Effector CD8-positive, alpha-beta T cell (primary cell): Measurements from ENCODE around the gene RTN4RL1.

ENCODE experiments used
- DNase-seq: peaks from one replicate; lab custom pipeline; 2025; lab: John Stamatoyannopoulos, UW

RTN4RL1 gene

DNA sequence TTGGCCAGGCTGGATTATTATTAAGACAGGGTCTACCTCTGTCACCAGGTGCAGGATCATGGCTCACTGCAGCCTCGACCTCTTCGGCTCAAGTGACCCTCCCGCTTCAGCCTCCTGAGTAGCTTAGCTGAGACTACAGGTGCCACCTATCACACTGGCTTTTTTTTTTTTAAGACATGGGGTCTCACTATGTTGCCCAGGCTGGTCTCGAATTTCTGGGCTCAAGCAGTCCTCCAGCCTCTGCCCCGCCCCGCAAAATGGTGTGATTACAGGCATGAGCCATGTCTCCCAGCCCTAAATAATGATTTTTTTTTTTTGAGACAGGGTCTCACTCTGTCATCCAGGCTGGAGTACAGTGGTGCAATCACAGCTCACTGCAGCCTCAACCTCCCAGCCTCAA lies 22.5 kb upstream of the RTN4RL1 start:
- DNase-seq: no peak

DNA sequence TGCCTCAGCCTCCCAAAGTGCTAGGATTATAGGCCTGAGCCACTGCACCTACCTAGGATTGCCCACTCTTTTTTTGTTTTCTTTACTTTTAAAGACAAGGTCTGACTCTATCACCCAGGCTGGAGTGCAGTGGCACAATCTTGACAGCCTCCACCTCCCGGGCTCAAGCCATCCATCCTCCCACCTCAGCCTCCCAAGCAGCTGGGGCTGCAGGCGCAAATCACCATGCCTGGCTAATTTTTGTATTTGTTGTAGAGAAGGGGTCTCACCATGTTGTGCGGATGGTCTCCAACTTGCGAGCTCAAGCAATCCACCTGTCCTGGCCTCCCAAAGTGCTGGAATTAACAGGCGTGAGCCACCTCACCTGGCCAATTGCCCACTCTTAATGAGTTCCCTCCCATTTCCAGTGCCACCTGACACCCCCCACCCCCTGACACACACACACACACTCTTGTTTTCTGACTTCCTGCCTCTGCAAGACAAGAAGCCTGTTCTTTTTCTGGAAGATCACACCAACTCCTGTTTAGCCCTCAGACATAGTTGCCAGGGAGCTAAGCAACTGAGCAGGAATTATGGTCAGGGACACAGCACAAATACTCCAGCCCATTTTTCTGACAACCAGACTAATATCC lies 19.2 kb upstream of the RTN4RL1 start:
- no peak for DNase-seq

DNA sequence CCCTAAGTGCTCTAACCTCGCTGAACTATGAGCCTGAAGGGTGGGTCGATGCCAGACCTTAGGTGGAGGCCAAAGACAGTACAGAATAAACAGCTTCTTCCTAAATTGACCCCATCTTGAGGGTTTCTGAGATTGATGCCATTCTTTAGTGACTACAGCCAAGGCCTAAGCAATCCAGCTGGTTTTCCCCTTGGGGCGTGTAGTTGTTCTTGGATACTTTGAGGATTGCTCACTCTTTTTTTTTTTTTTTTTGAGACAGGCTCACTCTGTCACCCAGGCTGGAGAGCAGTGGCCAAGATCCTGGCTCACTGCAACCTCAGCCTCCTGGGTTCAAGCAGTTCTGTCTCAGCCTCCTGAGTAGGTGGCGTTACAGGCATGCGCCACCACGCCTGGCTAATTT lies 18.7 kb upstream of the RTN4RL1 start:
- DNase-seq: no peak

DNA sequence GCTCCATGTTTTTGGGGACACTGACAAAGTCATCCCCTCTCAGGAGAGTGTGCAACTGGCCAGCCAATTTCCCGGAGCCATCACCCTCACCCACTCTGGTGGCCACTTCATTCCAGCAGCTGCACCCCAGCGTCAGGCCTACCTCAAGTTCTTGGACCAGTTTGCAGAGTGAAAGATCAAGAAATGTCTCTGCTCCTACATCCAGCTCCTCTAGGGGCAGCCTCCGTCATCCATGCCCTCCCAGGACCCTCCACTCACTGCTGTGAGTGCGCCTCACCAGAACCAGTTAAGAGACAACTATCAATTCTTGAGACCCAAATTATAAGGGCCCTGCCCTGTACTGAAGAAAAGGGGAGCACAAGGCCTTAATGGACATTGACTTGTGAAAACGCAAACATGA lies 17.8 kb upstream of the RTN4RL1 start:
- no peak for DNase-seq

DNA sequence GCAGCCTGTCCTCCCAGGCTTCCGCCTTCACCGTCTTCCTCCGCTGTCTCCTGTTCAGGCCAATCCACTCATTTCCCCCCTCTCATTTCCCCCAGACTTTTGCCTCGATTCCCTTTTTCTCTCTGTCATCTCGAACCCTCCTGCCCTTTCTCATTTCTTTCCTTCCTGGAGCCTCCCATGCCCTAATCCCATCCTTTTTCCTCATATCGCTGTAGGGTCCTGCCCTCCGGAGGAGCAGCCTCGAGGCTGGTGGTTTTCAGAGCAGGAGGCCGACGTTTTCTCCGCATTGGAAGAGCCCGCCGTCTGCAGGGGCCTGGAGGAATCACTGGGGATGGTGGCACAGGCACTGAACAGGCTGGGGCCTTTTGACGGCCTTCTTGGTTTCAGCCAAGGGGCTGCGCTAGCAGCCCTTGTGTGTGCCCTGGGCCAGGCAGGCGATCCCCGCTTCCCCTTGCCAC lies 17.3 kb upstream of the RTN4RL1 start:
- no peak for DNase-seq

DNA sequence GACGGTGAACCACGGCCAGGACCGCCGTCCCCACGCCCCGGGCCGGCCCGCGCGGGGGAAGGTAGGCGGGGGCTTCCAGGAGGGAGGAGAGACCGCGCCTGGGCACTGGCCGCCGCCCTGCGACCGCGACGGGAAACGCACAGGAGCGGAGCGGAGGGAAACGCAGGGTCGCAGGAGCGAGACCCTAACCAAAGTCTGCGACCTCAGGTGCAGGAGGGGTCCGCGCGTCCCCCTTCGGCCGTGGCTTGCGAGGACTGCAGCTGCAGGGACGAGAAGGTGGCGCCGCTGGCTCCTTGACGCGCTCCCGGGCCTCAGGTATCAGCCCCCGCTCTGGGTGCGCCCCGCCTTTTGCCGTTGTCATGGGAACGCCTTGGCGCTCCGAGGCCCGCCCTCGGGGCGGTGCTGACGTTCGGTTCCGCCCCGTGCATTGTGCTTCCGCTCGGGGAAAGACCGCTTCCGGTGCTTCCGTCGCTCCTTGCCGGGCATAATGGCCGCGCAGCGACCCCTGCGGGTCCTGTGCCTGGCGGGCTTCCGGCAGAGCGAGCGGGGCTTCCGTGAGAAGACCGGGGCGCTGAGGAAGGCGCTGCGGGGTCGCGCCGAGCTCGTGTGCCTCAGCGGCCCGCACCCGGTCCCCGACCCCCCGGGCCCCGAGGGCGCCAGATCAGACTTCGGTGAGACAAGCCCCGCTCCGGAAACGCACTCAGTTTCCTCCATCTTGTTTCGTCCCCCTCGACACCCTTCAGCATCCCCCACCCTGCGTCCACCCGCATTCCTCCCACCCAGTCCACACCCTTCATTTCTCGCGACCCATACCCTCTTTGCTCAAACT lies 16.6 kb upstream of the RTN4RL1 start, which contains the start of gene OVCA2:
TSS of gene OVCA2 (plus strand) at position 462 of the 829 bp plus-strand sequence. CDS start at position 488, 26 bp downstream.
- DNase-seq: peak; percentile 97

DNA sequence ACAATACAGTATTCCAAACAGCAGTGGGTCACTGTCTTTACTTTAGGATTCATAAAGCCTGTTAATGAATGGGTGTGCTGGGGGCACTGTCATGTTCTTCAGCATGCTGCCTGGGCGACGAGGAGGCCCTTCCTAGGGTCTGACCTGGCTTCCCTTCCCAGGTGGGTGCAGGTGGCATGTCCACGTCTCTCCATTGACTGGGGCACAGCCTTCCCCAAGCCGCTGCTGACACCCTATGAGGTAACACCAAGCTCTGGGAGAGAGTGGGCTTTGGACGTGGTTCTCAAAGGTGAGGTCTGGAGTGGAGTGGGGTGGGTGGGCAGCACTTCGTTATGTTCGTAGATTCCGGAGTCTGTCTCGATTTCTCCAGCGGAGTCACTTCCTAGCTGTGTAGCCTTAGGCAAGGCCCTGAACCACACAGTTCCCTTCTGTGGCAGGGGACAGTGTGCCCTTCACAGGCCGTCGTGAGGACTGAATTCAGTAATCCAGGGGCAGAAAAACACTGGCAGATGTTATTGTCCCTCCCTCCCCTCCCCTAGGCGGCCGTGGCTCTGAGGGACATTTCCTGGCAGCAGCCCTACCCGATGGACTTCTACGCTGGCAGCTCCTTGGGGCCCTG lies 15.9 kb upstream of the RTN4RL1 start:
- DNase-seq: no peak

DNA sequence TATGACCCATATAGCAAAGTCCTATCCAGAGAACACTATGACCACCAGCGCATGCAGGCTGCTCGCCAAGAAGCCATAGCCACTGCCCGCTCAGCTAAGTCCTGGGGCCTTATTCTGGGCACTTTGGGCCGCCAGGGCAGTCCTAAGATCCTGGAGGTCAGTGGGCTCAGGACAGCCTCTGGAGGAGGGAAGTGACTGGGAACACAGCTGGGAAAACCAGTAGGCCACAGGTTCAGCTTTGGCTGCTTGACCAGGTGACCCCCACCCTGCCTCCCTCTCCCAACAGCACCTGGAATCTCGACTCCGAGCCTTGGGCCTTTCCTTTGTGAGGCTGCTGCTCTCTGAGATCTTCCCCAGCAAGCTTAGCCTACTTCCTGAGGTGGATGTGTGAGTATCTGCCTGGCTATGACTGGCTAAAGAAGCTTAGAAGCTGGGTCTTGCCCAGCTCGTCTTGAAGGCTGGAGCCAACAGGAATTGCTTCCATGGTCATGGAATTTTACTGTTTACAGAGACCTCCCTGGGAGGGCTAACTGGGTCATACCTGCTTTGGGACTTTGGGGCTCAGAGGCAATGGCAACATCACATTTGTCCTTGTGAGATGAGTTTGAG lies 15.2 kb upstream of the RTN4RL1 start:
- no peak for DNase-seq

DNA sequence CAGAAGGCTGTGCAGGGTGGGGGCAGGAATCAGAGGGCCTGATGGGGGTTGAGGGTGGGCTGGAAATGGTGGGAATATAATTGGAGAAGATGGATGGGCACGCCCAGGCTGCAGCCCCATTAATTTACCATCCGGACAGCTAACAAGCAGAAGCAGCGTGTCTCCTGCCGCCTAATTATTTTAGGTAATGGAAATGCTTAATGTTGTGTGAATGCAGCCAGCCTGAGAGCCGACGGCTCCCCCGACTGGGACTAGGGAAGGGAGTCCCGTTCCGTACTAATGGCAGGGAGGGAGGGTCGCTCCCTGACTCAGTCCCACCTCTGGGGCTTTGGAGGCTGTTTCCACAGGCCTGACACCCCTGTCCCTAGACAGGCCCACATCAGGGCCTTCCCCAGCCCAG lies 12.0 kb upstream of the RTN4RL1 start:
- no peak for DNase-seq

DNA sequence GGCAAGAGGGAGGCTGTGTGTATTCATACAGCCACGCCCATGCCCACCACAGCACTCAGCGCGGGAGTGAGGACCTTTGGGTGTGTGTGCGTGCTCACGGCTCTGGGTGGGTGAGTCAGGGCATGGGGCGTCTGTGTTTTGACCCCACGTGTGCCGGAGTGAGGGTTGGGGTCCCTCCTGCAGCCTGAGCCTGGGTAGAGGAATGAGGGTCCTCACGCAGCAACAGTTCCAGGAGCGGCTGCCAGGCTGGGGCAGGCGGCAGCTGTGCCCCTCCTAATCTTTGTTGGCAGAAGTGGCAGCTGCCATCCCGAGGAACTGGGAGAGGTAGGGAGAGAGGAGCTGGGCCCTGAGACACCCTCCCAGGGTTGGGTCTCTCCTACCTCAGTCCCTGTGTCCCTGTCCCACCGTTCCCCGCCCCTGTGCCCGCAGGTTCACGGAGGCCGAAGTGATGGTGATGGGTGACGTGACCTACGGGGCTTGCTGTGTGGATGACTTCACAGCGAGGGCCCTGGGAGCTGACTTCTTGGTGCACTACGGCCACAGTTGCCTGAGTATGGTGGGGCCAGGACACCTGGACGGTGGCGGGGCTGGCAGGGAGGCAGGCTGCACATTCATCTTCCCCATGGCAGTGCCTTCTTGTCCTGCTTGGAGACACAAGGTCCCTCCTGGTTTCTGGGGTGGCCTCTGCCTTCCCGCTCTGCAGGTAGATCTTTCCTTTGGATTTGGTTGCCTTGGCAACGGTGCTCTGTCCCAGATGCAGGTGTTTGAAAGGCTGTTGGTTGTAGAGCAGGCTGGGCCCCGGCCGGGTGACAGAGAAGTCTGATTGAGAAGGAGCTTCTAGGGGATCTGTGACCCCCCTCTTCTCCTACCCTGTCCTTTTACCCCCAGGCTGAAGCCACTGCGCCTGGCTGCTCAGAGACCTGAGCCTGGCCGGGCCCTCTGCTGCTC lies 10.7 kb upstream of the RTN4RL1 start:
- DNase-seq: no peak

DNA sequence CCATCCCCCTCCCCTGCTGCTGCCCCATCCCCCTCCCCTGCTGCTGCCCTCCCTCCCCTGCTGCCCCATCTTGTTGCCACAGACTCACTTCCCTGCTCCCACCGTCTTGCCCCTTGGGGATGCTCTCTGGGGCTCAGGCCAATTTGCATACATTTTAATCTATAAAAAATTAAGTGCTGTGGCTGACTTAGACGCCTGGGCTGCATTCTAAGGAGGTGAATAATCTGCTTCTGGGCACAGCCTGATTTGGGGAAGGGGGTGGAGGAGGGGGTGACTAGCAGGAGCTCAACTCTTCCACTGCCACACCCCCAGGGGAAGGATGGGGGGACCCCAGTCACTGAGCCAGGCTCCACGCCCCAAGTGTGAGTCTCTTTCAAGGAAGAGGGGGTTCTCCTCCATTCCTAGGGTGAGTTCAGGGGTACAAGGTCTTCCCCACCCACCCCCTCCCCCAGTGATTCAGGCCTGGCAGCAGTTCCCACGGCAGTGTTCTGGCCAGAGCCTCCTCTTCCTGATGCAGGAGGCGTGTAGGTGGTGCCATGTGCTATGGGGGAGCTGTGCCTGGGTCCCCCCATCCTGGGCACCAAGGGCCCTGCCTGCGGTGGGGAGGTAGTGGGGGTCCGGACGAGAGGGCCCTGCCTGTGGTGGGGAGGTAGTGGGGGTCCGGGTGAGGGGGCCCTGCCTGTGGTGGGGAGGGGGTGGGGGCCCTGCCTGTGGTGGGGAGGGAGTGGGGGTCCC lies 9.8 kb upstream of the RTN4RL1 start:
- no peak for DNase-seq

DNA sequence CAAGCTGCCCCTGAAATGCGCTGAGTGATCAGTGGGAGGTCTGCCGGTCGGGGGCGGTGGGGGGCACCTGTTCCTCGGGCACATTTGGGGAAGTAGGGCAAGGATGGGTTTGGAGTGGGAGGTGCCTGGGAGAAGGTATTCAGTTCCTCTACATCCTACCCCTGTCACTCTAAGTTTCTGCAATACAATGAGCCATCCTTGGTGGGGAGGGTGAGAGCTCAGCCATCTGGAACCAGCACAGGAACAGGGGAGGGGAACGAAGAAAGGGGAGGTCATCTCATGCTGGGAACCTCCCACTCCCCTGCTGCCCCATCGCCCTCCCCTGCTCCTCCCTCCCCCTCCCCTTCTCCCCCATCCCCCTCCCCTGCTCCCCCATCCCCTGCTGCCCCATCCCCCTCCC lies 9.0 kb upstream of the RTN4RL1 start:
- DNase-seq: no peak

DNA sequence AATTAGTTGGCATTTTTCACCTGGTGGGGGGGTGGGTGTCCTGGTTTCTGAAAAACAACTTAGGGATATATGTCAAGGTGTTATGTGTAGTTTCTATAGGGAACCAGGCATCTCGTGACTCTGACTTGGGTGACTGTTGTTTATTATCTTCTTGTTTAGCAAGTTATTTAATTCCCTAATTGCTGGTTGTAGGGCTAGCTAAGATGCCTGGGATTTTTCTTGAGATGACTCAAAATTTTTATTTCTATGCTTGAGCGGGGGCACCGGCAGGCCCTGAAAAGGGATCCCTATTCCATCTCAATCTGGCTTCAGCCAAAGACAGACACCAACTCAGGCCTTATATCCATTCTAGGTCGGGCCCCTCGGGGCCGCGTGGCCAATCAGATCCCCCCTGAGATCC lies 8.0 kb upstream of the RTN4RL1 start:
- DNase-seq: no peak

DNA sequence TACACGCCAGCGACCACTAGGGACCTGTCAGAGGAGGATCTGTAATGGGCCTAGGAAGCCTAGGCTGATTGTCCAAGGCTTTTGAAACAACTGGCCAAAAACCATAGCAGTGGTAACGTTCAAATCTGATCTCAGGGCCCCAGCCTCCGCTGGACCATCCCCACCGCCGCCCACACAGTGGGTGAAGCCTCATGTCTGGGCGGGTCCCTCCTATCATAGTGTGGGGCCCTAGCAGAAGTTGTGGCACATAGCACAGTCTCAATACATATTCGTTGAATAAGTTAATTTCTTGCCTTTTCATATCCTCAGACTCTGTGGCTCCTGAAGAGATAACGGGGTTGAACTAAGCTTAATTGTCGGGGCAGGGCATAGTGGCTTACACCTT lies 5.6 kb upstream of the RTN4RL1 start:
- DNase-seq: peak; percentile 33

DNA sequence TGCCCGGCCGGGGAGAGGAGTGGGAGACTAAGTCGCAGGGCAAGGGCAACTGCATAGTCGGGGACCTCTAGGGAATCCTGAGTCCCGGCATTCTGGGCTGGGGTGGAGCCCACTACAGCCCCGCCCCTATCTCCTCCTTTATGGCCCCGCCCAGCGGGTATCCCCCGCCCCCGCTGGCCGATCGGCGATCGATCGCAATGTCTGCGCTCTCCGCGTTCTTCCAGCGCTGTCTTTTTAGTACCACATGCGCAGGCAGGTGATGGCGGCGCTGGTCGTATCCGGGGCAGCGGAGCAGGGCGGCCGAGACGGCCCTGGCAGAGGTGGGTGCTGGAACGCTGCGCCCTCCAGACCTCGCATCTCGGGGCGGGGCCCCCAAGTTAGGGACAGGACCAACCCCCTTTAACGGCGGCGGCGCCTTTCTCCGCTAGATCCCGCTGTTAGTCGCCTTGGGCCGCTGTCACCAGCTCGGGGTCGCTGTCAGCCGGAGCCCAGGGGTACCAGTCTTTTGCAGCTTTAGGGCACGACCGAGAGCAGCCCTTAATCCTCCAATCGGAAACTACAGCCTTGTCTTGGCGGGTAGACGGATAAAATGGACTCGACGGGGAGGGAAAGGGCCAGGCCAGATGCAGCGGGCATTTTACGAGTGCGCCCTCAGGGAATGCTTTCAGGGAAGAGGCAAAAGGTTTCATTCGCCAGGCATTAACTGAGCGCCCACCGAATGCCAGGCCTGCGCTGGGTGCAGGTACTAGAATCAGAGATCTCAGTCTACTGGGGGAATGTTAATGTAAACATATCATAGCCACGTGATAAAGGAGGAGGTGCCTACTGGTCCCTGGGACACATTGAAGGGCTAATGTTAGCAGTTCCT lies 5.0 kb upstream of the RTN4RL1 start, which contains the start of gene DPH1:
TSS of gene DPH1 (plus strand) at position 243 of the 868 bp plus-strand sequence. CDS start at position 260, 17 bp downstream.
- DNase-seq: peak; percentile 76

DNA sequence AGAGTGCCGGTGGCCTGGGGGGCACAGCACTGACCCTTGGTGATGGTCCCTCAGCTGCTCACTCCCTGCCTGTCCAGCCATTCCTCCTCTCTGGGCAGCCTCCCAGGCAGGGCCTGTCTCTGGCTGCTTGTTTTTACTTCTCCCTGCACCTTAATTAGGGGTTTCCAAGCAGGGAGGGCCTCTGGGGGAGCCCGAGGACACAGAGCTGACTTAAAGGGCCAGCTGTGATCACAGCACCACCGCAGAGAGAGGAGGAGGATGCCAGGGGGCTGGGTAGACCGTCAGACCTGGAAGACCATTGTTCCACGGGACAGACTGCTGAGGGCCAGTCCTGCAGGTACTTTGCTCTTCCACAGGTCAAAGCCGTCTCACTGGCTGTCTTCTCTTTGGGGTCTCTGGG lies 3.6 kb upstream of the RTN4RL1 start:
- DNase-seq: no peak

DNA sequence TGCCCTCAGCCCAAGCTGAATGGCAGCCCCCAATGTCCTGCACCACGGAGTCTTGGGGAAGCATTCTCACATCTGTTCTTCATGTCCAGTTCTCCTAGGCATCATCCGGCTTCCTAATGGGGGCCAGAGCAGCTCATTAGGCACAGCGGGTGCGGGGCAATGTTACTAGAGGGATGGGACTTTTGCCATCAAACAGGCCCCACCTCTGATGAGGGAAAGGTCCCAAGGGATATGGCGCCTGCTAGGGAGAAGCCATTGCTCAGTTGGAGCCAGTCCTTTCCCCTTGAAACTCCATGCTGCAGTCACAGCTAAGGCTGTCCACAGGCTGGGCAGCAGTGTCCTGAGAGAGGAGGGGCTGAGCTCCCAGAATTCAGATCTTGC lies 3.1 kb upstream of the RTN4RL1 start:
- DNase-seq: no peak

DNA sequence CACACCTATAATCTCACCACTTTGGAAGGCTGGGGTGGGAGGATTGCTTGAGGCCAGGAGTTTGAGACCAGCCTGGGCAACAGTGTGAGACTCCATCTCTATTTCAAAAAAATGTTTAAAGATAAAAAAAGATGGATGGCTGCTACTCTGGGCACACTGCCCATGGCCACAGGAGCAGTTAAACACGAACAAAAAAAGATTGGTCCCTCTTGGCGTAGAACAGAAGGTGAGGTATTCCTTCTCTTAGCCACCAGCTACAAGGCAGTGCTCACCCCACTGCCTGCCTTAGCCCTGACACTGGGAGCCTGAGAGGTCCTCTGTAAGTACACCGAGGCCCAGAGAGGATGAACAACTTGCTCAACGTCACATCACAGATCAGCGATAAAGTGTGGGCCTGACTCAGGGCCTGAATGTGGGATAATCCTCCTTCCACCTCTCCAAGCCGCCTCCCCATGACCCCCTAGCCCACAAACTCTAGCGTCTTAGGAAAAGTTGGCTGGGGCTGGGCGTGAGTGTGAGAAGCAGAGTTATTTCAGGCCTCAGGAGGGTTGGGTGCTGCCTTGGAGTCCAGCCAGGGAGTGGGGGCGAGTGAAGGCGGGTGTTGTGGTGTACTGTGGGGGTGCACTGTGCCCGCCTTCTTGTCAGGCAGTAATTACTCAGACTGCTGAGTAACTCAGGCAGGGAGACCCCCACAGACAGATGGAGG lies 2.5 kb upstream of the RTN4RL1 start:
- DNase-seq: no peak
